Stimulated activated CD8-positive, alpha-beta memory T cell treated with anti-CD3 and anti-CD28 coated beads, Interleukin-12 subunit alpha, Interleukin-12 subunit beta, amount 100 ng/mL, for 24 hours (primary cell): ENCODE data around the gene PBLD.
"Not testable (repeated sequence)": the region's sequence is repeated elsewhere in the genome, so short reads cannot be mapped to it uniquely, and the experiment has no call there.

Source experiments
- DNase-seq: peaks from one replicate; pipeline ENCODE4 v3.0.0-alpha.2; 2020; ENCODE audit errors: extremely low read depth

PBLD gene

GRCh38 chr10:68330852-68331454, 1.8 kb downstream of the PBLD start:
- no peak for DNase-seq

DNA sequence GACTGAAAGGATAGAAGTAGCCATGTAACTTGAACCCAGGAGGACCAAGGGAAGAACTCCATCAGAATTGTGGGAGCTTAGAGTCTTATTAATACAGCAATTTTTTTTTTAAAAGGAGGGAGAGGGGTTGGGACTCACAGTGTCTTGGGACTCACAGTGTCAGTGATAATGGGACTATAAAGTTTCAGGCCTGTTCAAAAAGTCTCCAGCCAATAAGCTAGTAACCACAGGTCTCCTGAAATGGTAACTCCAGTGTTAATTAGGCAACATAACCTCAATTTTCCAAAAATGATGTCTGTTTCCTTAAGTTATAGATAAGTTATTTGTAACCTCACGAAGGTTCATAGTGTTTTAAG, 3.2 kb downstream of the PBLD start:
- no peak for DNase-seq

DNA sequence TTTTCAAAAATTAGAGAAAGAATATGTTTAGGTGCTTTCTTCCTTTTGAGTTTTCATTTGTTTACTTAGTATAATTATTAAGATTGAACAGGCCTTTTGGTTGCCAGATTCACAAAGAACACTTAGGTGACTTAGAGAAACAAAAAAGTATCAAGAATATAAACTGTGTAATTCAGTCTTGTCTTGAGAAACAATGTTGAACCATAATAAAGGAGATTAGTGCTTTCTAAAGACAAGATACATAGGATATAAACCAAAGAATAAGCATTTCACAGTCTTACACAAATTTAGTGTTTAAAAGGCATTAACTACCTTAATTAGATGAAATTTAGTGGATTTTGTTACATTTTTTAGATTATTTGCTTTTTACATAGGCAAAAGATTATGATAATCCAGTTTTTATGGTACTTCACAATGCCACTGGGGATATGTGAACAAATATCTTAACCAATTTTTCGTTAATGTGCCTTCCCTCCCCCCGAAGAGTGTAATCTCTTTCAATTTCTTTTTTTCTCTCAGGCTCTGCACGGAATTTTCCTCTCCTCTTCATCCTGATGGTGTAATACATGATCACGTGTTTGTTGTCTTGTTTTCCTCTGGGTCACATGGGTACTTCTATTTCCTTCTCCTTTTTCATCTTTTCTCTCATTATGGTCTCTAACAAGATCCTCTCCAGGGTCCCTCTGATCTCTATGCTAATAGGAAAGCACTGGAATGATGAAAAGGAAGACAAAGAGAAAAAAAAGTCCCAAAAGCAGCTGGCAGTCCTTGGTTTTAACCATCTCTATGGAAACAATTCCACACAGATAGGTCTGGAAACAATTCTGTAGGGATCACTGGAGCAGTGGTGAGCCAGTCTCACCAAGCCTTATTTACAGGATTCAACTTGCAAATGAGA, 4.6 kb downstream of the PBLD start:
- DNase-seq, result no peak

- DNase-seq, result not testable (repeated sequence)
Observed at GRCh38 chr10:68324396-68324795, 8.3 kb downstream of the PBLD start.

- DNase-seq, result no peak
Observed at GRCh38 chr10:68318331-68319059, 14.2 kb downstream of the PBLD start.

- no peak for DNase-seq
Observed at GRCh38 chr10:68315582-68315981, 17.1 kb downstream of the PBLD start.

DNA sequence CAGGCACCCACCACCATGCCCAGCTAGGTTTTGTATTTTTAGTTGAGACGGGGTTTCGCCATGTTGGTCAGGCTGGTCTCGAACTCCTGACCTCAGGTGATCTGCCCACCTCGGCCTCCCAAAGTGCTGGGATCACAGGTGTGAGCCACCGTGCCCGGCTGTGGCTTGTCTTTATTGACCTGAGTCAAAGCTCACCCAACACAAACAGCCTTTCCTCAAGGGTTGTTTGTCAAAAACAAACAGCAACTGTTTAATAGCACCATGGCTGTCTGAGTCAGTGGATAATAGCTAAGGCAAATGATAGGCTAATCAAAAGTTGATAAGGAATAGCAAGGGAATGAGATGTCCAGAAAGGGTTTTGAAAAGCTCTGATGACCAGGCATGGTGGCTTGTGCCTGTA, 17.8 kb downstream of the PBLD start:
- DNase-seq, result not testable (repeated sequence)

DNA sequence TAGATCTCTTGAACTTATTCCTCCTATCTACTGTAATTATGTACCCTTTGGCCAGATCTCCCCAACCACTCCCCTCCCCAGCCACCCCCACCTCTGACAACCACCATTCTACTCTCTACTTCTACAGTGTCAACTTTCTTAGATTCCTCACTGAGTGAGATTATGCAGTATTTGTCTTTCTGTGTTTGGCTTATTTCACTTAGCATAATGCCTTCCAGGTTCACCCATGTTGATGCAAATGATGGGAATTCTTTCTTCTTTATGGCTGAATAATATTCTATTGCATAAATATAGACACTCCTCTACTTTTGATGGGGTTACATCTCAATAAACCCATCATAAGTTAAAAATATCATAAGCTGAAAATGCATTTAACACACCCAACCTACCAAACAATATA, 22.2 kb downstream of the PBLD start:
- no peak for DNase-seq

- DNase-seq, result no peak
Observed at GRCh38 chr10:68305854-68306253, 26.9 kb downstream of the PBLD start.

- no peak for DNase-seq
Observed at GRCh38 chr10:68303849-68304412, 28.8 kb downstream of the PBLD start.

GRCh38 chr10:68302871-68303270, 29.9 kb downstream of the PBLD start:
- DNase-seq, result no peak

GRCh38 chr10:68302503-68302823, 30.3 kb downstream of the PBLD start:
- DNase-seq, result no peak

DNA sequence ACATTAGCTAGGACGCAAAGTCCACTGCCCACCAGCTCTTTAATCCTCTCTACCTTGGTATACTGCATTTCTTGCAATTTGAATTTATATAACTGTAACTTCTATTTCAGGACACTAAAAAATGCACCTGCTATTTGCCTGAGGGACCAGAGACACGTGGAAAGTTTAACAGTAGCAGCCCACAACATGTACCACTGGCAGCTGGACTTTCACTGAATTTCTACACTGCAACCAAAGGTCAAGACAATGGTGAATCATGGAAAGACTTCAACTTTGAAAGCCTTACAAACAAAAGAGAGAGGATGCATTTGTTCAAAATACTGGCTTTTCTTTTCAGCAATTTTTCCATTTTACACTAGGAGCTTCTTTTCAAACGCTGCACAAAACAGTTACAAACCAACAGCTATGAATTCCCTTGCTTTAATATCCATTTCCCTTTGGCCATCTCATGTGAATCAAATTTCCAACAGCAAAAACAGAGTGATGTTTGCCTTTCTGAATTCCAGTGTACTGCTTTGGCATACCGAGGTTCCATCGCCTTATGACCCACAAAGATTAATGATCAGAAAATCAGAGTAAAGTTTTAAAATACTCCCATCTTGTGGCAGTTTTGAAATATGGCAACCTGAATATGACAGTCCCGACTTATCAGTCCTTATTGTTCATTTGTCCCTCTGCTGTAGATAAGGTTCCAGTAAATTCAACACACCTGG, 30.8 kb downstream of the PBLD start:
- no peak for DNase-seq

GRCh38 chr10:68301301-68301700, 31.4 kb downstream of the PBLD start:
- DNase-seq, result no peak

- DNase-seq, result no peak
Observed at GRCh38 chr10:68296843-68297663, 35.7 kb downstream of the PBLD start.

DNA sequence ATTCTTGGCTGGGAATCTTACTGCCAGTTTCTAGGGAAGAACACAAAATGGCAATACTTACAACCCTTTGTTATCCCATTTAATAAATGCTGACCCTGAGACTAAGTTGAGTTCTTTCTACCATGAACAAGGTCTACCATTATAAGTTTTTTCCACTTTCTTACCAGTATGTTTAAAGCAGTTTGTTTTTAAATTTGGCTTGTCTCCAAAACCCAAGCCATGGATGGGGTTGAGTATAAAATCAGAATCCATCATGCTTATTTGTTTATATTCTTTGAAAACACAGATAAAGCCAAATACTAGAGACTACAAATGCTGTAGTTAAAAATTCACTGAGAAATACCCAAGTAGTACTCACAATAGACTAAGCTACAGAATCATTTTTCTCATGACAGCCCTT, 42.0 kb downstream of the PBLD start:
- no peak for DNase-seq

DNA sequence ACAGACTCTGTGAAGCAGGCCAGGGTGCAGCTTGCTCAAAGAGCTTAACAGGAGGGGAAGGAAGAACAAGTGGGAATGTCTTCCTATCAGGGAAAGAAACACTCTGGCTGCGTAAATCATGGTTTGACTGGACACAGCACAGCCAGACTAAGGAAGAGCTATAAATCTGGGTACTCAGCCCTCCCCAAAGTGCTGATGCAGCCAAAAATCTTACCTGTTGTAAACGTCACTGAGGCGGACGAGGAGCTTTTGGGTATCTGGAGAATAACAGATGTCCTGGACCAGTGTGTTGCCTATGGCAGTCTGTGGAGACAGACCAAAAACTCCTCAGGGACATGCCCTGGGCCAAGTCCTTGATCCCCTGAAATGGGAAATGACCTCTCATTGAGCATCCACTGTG, 44.0 kb downstream of the PBLD start:
- no peak for DNase-seq

DNA sequence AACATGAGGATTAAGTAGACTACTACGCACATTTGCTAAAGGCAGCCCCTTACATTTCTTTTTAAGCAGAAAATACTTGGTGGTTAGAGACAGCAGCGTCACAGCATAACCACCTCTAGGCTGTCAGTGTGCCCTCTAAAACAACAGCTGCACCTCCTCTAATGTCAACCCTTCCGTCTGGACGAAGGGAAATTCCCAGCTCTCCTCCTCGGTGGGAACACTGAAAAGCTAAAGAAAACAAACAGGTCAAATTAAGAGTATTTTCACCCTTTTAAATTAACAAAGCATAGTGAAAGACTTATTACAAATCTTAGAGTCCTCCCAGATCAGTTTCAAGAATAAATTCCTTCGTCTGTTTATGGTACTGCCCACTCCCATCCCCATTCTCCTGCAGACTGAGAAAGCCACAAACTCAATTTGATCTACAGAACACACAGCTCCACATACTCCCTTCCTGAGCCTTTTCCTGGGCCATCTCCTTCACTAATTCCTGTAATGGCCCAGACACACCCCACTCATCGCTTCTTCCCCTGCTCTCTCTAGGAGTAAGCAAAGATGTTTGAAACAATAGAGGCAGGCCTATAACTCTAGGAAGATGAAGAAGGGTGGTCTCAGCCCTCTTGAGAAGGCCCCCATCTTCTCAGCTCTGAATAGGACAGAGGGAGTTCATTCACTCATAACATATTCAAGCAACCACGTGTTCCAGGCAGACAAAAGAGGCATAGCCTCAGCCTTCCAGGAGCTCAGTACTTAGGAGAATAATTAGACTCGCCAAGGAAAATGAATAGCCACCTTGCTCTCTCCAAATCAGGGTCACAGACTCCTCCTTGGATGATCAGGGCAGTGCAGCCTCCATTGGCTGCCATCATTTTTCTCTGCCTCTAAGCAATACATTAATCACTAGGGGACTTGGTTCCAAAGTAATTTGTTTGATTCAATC, 48.4 kb downstream of the PBLD start:
- DNase-seq, result no peak

DNA sequence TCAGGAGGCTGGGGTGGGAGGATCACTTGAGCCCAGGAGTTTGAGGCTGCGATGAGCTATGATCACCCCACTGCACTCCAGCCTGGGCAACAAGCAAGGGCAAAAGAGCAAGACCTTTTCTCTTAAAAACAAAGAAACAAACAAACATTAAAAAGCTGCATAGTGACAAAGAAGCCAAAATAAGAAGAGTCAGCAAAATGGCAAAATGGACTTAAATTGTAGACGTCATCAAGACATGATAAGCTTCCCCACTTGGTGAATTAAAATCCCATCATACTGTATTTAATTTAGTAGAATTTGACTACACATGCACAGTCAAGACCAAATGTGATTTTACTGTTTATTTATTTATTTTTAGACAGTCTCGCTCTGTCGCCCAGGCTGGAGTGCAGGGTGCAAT, 52.0 kb downstream of the PBLD start:
- no peak for DNase-seq
